ENCODE measurements around the gene LMF1. TPM values are rescaled to one million over a fixed set of nuclear protein-coding genes. Genes with fewer than 3 reads are reported as not detected.
A peak's percentile ranks its signal among the peaks of the same experiment; 100 is the strongest.

The LMF1 gene
- total and polyA plus RNA-seq, 2 of the 13 experiments (the other 11 are each of a cell fraction or from before 2014, with no cell fraction given), result 6.8 to 8.5 TPM

GRCh38 chr16:999677-1000076, 28.9 kb upstream of the LMF1 start:
- ChIA-PET POLR2A (no interaction called here), CTCF (ENCODE audit: low intra/inter-chr PET ratio, low total read pairs) (no interaction called here)
- no peak for TF ChIP-seq ZC3H13 (CRISPR knock-in tag; IDR thresholded peaks at IDR 0.05)
- TF ChIP-seq IRF2 (CRISPR knock-in tag; IDR thresholded peaks at IDR 0.05), result no peak
- TF ChIP-seq PAWR (CRISPR knock-in tag; IDR thresholded peaks at IDR 0.05; ENCODE audit: borderline replicate concordance), result no peak
- TF ChIP-seq NFYC (CRISPR knock-in tag; IDR thresholded peaks at IDR 0.05), result no peak
- no peak for TF ChIP-seq HNF4A (CRISPR knock-in tag; IDR thresholded peaks at IDR 0.05)
- TF ChIP-seq ZMAT3 (CRISPR knock-in tag; conservative IDR thresholded peaks at IDR 0.05), result no peak
- TF ChIP-seq, protein P1, sequence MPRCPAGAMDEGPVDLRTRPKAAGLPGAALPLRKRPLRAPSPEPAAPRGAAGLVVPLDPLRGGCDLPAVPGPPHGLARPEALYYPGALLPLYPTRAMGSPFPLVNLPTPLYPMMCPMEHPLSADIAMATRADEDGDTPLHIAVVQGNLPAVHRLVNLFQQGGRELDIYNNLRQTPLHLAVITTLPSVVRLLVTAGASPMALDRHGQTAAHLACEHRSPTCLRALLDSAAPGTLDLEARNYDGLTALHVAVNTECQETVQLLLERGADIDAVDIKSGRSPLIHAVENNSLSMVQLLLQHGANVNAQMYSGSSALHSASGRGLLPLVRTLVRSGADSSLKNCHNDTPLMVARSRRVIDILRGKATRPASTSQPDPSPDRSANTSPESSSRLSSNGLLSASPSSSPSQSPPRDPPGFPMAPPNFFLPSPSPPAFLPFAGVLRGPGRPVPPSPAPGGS (CRISPR knock-in tag; IDR thresholded peaks at IDR 0.05), result no peak
- TF ChIP-seq, protein P2, sequence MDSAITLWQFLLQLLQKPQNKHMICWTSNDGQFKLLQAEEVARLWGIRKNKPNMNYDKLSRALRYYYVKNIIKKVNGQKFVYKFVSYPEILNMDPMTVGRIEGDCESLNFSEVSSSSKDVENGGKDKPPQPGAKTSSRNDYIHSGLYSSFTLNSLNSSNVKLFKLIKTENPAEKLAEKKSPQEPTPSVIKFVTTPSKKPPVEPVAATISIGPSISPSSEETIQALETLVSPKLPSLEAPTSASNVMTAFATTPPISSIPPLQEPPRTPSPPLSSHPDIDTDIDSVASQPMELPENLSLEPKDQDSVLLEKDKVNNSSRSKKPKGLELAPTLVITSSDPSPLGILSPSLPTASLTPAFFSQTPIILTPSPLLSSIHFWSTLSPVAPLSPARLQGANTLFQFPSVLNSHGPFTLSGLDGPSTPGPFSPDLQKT (CRISPR knock-in tag; IDR thresholded peaks at IDR 0.05; ENCODE audit: borderline replicate concordance), result no peak
- no peak for TF ChIP-seq ZFP36 (IDR thresholded peaks at IDR 0.05; ENCODE audit: borderline replicate concordance, low read depth, low read length, partially characterized antibody)
- no peak for TF ChIP-seq ZNF777 (CRISPR knock-in tag; IDR thresholded peaks at IDR 0.05)
- TF ChIP-seq ZNF768 (CRISPR knock-in tag; IDR thresholded peaks at IDR 0.05), result no peak
- TF ChIP-seq, protein P3, sequence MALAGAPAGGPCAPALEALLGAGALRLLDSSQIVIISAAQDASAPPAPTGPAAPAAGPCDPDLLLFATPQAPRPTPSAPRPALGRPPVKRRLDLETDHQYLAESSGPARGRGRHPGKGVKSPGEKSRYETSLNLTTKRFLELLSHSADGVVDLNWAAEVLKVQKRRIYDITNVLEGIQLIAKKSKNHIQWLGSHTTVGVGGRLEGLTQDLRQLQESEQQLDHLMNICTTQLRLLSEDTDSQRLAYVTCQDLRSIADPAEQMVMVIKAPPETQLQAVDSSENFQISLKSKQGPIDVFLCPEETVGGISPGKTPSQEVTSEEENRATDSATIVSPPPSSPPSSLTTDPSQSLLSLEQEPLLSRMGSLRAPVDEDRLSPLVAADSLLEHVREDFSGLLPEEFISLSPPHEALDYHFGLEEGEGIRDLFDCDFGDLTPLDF (CRISPR knock-in tag; IDR thresholded peaks at IDR 0.05), result no peak
- TF ChIP-seq SMYD3 (CRISPR knock-in tag; IDR thresholded peaks at IDR 0.05), result no peak
- TF ChIP-seq ZNF501 (CRISPR knock-in tag; IDR thresholded peaks at IDR 0.05), result no peak
- TF ChIP-seq, protein P4, sequence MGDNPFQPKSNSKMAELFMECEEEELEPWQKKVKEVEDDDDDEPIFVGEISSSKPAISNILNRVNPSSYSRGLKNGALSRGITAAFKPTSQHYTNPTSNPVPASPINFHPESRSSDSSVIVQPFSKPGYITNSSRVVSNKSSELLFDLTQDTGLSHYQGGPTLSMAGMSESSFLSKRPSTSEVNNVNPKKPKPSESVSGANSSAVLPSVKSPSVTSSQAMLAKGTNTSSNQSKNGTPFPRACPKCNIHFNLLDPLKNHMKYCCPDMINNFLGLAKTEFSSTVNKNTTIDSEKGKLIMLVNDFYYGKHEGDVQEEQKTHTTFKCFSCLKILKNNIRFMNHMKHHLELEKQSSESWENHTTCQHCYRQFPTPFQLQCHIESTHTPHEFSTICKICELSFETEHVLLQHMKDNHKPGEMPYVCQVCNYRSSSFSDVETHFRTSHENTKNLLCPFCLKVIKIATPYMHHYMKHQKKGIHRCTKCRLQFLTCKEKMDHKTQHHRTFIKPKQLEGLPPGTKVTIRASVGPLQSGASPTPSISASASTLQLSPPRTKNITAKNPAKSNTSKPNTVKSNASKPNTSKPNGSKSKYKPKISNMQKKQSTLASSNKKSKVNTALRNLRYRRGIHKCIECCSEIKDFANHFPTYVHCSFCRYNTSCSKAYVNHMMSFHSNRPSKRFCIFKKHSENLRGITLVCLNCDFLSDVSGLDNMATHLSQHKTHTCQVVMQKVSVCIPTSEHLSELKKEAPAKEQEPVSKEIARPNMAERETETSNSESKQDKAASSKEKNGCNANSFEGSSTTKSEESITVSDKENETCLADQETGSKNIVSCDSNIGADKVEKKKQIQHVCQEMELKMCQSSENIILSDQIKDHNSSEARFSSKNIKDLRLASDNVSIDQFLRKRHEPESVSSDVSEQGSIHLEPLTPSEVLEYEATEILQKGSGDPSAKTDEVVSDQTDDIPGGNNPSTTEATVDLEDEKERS (CRISPR knock-in tag; IDR thresholded peaks at IDR 0.05), result no peak
- TF ChIP-seq ZNF672 (CRISPR knock-in tag; IDR thresholded peaks at IDR 0.05), result no peak
- TF ChIP-seq RFX1 (IDR thresholded peaks at IDR 0.05), result no peak
- TF ChIP-seq SSRP1 (CRISPR knock-in tag; IDR thresholded peaks at IDR 0.05), result no peak
- TF ChIP-seq ZNF235 (CRISPR knock-in tag; IDR thresholded peaks at IDR 0.05; ENCODE audit: borderline replicate concordance), result no peak
- no peak for TF ChIP-seq FOXA1 (IDR thresholded peaks at IDR 0.05)
- TF ChIP-seq FOXA1 (CRISPR knock-in tag; IDR thresholded peaks at IDR 0.05), result no peak
- 20% methylated on average over 1 of the region's 11 CpGs for whole genome bisulfite sequencing (ENCODE audit: low lambda C conversion rate)
- intact Hi-C loops (cut with micrococcal nuclease; ENCODE audit: unreplicated experiment), result no loop called here
- no peaks in the 10 kb centered on the region for H3K9me3 ChIP-seq (ENCODE audit: low read length)
- H3K36me3 ChIP-seq (replicated peaks in 1 of 2; ENCODE audit: control insufficient read depth in 1 of 2, insufficient read depth in 2 of 2, low read length in 2 of 2), result no peaks in the 10 kb centered on the region
- H2AFZ ChIP-seq (ENCODE audit: low read length), result no peak overlapping the region
- ATAC-seq (peak; percentile 18; the same call in 2 of the 3 replicates), FAIRE-seq (no peak), DNase-seq (ENCODE audit: low spot score) (no peak)
- peaks cover 4% of the 10 kb centered on the region; the same call in 1 of the 2 replicates for H4K20me1 ChIP-seq (ENCODE audit: insufficient read depth, low read length)
- H3K4me1 ChIP-seq (ENCODE audit: insufficient read depth, low read length), result no peaks in the 10 kb centered on the region
- H3K27ac ChIP-seq (ENCODE audit: extremely low read length, insufficient read depth, low read length), result no peak overlapping the region
- H3K4me3 ChIP-seq (replicated peaks in 1 of 3; ENCODE audit: insufficient read depth in 1 of 3, low read depth in 2 of 3, low read length in 3 of 3), result no peak overlapping the region
- no peak overlapping the region for H3K9ac ChIP-seq (ENCODE audit: insufficient read depth, low read depth, low read length)
- no peaks in the 10 kb centered on the region for H3K79me2 ChIP-seq (ENCODE audit: insufficient read depth, low read length)
- no peak overlapping the region for H3K4me2 ChIP-seq (ENCODE audit: low read depth, low read length)
- in situ Hi-C loops (cut with HindIII; ENCODE audit: extremely low pct_ligation_motif_present, low pct_unique_long_range_greater_than_20kb), result no loop called here
- BruUV-seq (replicated peaks), result no TSS peak
- H3K27me3 ChIP-seq (ENCODE audit: control insufficient read depth in 1 of 2, insufficient read depth in 2 of 2, low read length in 2 of 2), result peaks cover 34 to 97% of the 10 kb centered on the region in 2 experiments

Data from HepG2 (cell line).